ENCODE results near the gene KRTAP10-5. TPM values are rescaled to one million over a fixed set of nuclear protein-coding genes. Genes with fewer than 3 reads are reported as not detected.

KRTAP10-5 gene
- total and polyA plus RNA-seq, 5 donors from 2014 or later = not detected

DNA sequence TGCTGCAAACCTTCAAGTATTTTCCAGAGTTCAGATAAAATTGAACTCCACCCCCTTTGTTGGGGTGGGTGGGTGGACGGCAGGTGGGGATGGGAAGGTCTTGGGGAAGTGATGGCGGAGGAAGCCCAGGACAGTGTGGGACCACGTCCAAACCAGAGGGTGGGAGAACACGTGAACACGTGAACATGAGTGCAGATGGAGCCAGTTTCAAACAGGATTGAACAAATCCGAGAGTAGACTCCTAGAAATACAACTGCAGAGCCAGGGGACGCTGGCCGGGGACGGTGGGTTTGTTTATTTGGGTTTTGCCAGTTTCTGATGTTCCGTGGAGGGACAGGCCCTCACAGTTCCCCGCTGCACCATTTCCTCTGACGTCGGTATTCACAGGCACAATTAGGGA, 32.0 kb downstream of the KRTAP10-5 start:
- no peaks in the 10 kb centered on the region for H3K27me3 ChIP-seq (ENCODE audit: control insufficient read depth, insufficient read depth, low read length)
- peaks cover 6 to 9% of the 10 kb centered on the region in 2 experiments for H3K9me3 ChIP-seq (ENCODE audit: control insufficient read depth in 2 of 2, low read length in 2 of 2)
- ATAC-seq (ENCODE audit: low read depth in 2 of 2) = no peak
- Mint-ChIP-seq H3K36me3 (peaks cover 22% of the 10 kb centered on the region), H3K4me3 (peak overlapping the region in 2 of 4 donors; percentile 21 to 76), H3K27me3 (peaks cover 7% of the 10 kb centered on the region), H3K9me3 (peaks cover 0 to 29% (median 13%) of the 10 kb centered on the region in 7 donors), H3K27ac (peak overlapping the region in 2 of 3 donors; percentile 70 to 94), H3K4me1 (peaks cover 11 to 33% (median 18%) of the 10 kb centered on the region in 4 donors)
- no peaks in the 10 kb centered on the region for H3K36me3 ChIP-seq (ENCODE audit: control insufficient read depth, insufficient read depth, low read length)
- no peak overlapping the region for H3K27ac ChIP-seq (ENCODE audit: insufficient read depth, low read length, poor library complexity, severe bottlenecking)
- no peak overlapping the region for H3K4me3 ChIP-seq (ENCODE audit: low read depth, low read length)
- no peak for DNase-seq
- H3K4me1 ChIP-seq (ENCODE audit: control insufficient read depth, insufficient read depth, low read length, poor library complexity, severe bottlenecking) = peaks cover 15% of the 10 kb centered on the region

GRCh38 chr21:44547656-44548331, 32.6 kb downstream of the KRTAP10-5 start:
- ATAC-seq (ENCODE audit: low read depth in 2 of 2) (peak; percentile 62 to 83), DNase-seq (peak in 2 of 3 donors; percentile 47 to 73)
- H3K27me3 ChIP-seq (ENCODE audit: control insufficient read depth, insufficient read depth, low read length) = no peaks in the 10 kb centered on the region
- Mint-ChIP-seq H3K4me3 (peak overlapping the region; percentile 29 to 89 (median 75)), H3K9me3 (peaks cover 0 to 29% (median 13%) of the 10 kb centered on the region in 7 donors), H3K36me3 (peaks cover 22% of the 10 kb centered on the region), H3K4me1 (peaks cover 11 to 33% (median 18%) of the 10 kb centered on the region in 4 donors), H3K27me3 (peaks cover 7% of the 10 kb centered on the region), H3K27ac (peak overlapping the region; percentile 94 to 97 (median 94))
- H3K36me3 ChIP-seq (ENCODE audit: control insufficient read depth, insufficient read depth, low read length) = no peaks in the 10 kb centered on the region
- peak overlapping the region; percentile 28 for H3K27ac ChIP-seq (ENCODE audit: insufficient read depth, low read length, poor library complexity, severe bottlenecking)
- peak overlapping the region; percentile 49 for H3K4me3 ChIP-seq (ENCODE audit: low read depth, low read length)
- H3K9me3 ChIP-seq (ENCODE audit: control insufficient read depth in 2 of 2, low read length in 2 of 2) = peaks cover 6 to 13% of the 10 kb centered on the region in 2 experiments
- H3K4me1 ChIP-seq (ENCODE audit: control insufficient read depth, insufficient read depth, low read length, poor library complexity, severe bottlenecking) = peaks cover 15% of the 10 kb centered on the region

- Histone ChIP-seq H3K27ac (ENCODE audit: insufficient read depth, low read length, poor library complexity, severe bottlenecking) (no peak overlapping the region), H3K9me3 (ENCODE audit: control insufficient read depth in 2 of 2, low read length in 2 of 2) (peaks cover 6 to 23% of the 10 kb centered on the region in 2 experiments), H3K27me3 (ENCODE audit: control insufficient read depth, insufficient read depth, low read length) (no peaks in the 10 kb centered on the region), H3K36me3 (ENCODE audit: control insufficient read depth, insufficient read depth, low read length) (no peaks in the 10 kb centered on the region), H3K4me3 (ENCODE audit: low read depth, low read length) (no peak overlapping the region), H3K4me1 (ENCODE audit: control insufficient read depth, insufficient read depth, low read length, poor library complexity, severe bottlenecking) (peaks cover 15% of the 10 kb centered on the region)
- Mint-ChIP-seq H3K27ac (no peak overlapping the region), H3K9me3 (peaks cover 0 to 27% (median 12%) of the 10 kb centered on the region in 7 donors), H3K27me3 (peaks cover 7% of the 10 kb centered on the region), H3K36me3 (peaks cover 18% of the 10 kb centered on the region), H3K4me1 (peaks cover 11 to 31% (median 18%) of the 10 kb centered on the region in 4 donors), H3K4me3 (no peak overlapping the region)
- DNase-seq = no peak
- ATAC-seq (ENCODE audit: low read depth in 2 of 2) = no peak
Measured at GRCh38 chr21:44544566-44544965, 35.8 kb downstream of the KRTAP10-5 start.

DNA sequence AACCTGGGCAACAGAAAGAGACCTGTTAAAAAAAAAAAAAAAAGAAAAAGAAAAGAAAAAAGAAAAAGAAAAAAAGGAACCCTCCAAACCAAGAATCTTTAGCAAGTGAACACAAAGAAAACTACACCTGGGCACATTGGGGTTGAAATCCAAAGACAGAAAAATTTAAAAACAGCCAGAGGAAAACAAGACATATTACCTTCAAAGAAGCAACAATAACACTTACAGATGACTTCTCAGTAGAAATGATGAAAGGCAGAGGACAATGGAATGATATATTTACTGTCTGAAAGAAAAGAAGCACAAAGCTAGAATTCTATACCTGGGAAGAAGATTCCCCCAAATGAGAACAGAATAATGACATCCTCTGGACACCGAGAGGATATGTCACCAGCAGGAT, 37.7 kb downstream of the KRTAP10-5 start:
- ATAC-seq (ENCODE audit: low read depth in 2 of 2) (no peak), DNase-seq (no peak)
- H3K27ac ChIP-seq (ENCODE audit: insufficient read depth, low read length, poor library complexity, severe bottlenecking) = no peak overlapping the region
- H3K4me3 ChIP-seq (ENCODE audit: low read depth, low read length) = no peak overlapping the region
- no peaks in the 10 kb centered on the region for H3K36me3 ChIP-seq (ENCODE audit: control insufficient read depth, insufficient read depth, low read length)
- Mint-ChIP-seq H3K27me3 (peaks cover 5% of the 10 kb centered on the region), H3K9me3 (peaks cover 0 to 25% (median 12%) of the 10 kb centered on the region in 7 donors), H3K36me3 (peaks cover 10% of the 10 kb centered on the region), H3K4me1 (peaks cover 9 to 13% (median 10%) of the 10 kb centered on the region in 4 donors), H3K4me3 (no peak overlapping the region), H3K27ac (no peak overlapping the region)
- peaks cover 8% of the 10 kb centered on the region for H3K4me1 ChIP-seq (ENCODE audit: control insufficient read depth, insufficient read depth, low read length, poor library complexity, severe bottlenecking)
- peaks cover 6 to 23% of the 10 kb centered on the region in 2 experiments for H3K9me3 ChIP-seq (ENCODE audit: control insufficient read depth in 2 of 2, low read length in 2 of 2)
- H3K27me3 ChIP-seq (ENCODE audit: control insufficient read depth, insufficient read depth, low read length) = no peaks in the 10 kb centered on the region

- Histone ChIP-seq H3K27me3 (ENCODE audit: control insufficient read depth, insufficient read depth, low read length) (no peaks in the 10 kb centered on the region), H3K27ac (ENCODE audit: insufficient read depth, low read length, poor library complexity, severe bottlenecking) (no peak overlapping the region), H3K4me1 (ENCODE audit: control insufficient read depth, insufficient read depth, low read length, poor library complexity, severe bottlenecking) (no peaks in the 10 kb centered on the region), H3K9me3 (ENCODE audit: control insufficient read depth in 2 of 2, low read length in 2 of 2) (peaks cover 0 to 18% of the 10 kb centered on the region in 2 experiments), H3K36me3 (ENCODE audit: control insufficient read depth, insufficient read depth, low read length) (no peaks in the 10 kb centered on the region), H3K4me3 (ENCODE audit: low read depth, low read length) (no peak overlapping the region)
- peaks cover 0 to 3% (median 0%) of the 10 kb centered on the region in 4 donors for H3K4me1 Mint-ChIP-seq
- no peak overlapping the region for H3K27ac Mint-ChIP-seq
- peaks cover 0 to 10% (median 5%) of the 10 kb centered on the region in 7 donors for H3K9me3 Mint-ChIP-seq
- ATAC-seq (ENCODE audit: low read depth in 2 of 2) (no peak), DNase-seq (no peak)
- H3K4me3 Mint-ChIP-seq = peak overlapping the region in 1 of 4 donors; percentile 10
- peaks cover 3% of the 10 kb centered on the region for H3K36me3 Mint-ChIP-seq
- no peaks in the 10 kb centered on the region for H3K27me3 Mint-ChIP-seq
Measured at GRCh38 chr21:44540741-44541288, 39.6 kb downstream of the KRTAP10-5 start.

GRCh38 chr21:44539991-44540666, 40.3 kb downstream of the KRTAP10-5 start, which contains the start of gene KRTAP10-1:
TSS of gene KRTAP10-1 (minus strand) at chr21:44540195. CDS start at chr21:44540150, 45 bp downstream.
- no peaks in the 10 kb centered on the region for H3K36me3 Mint-ChIP-seq
- Histone ChIP-seq H3K4me3 (ENCODE audit: low read depth, low read length) (no peak within 1 kb of the TSS), H3K36me3 (ENCODE audit: control insufficient read depth, insufficient read depth, low read length) (no peaks in the 10 kb centered on the region), H3K27ac (ENCODE audit: insufficient read depth, low read length, poor library complexity, severe bottlenecking) (no peak within 1 kb of the TSS), H3K27me3 (ENCODE audit: control insufficient read depth, insufficient read depth, low read length) (no peaks in the 10 kb centered on the region), H3K4me1 (ENCODE audit: control insufficient read depth, insufficient read depth, low read length, poor library complexity, severe bottlenecking) (no peaks in the 10 kb centered on the region), H3K9me3 (ENCODE audit: control insufficient read depth in 2 of 2, low read length in 2 of 2) (peaks cover 0 to 16% of the 10 kb centered on the region in 2 experiments)
- peaks cover 0 to 3% (median 0%) of the 10 kb centered on the region in 4 donors for H3K4me1 Mint-ChIP-seq
- H3K27ac Mint-ChIP-seq = no peak within 1 kb of the TSS
- no peak for DNase-seq
- H3K4me3 Mint-ChIP-seq = peak within 1 kb of the TSS in 1 of 4 donors; percentile 10
- H3K27me3 Mint-ChIP-seq = no peaks in the 10 kb centered on the region
- H3K9me3 Mint-ChIP-seq = peaks cover 0 to 5% (median 0%) of the 10 kb centered on the region in 7 donors
- ATAC-seq (ENCODE audit: low read depth in 2 of 2) = no peak

- no peaks in the 10 kb centered on the region for H3K4me1 ChIP-seq (ENCODE audit: control insufficient read depth, insufficient read depth, low read length, poor library complexity, severe bottlenecking)
- Mint-ChIP-seq H3K36me3 (no peaks in the 10 kb centered on the region), H3K9me3 (peaks cover 0 to 3% (median 0%) of the 10 kb centered on the region in 7 donors), H3K4me1 (peaks cover 0 to 3% (median 0%) of the 10 kb centered on the region in 4 donors), H3K27me3 (no peaks in the 10 kb centered on the region), H3K4me3 (no peak overlapping the region), H3K27ac (no peak overlapping the region)
- no peaks in the 10 kb centered on the region for H3K27me3 ChIP-seq (ENCODE audit: control insufficient read depth, insufficient read depth, low read length)
- no peak overlapping the region for H3K4me3 ChIP-seq (ENCODE audit: low read depth, low read length)
- H3K27ac ChIP-seq (ENCODE audit: insufficient read depth, low read length, poor library complexity, severe bottlenecking) = no peak overlapping the region
- ATAC-seq (ENCODE audit: low read depth in 2 of 2) (no peak), DNase-seq (no peak)
- H3K9me3 ChIP-seq (ENCODE audit: control insufficient read depth in 2 of 2, low read length in 2 of 2) = peaks cover 0 to 16% of the 10 kb centered on the region in 2 experiments
- H3K36me3 ChIP-seq (ENCODE audit: control insufficient read depth, insufficient read depth, low read length) = no peaks in the 10 kb centered on the region
Measured at GRCh38 chr21:44539046-44539445, 41.4 kb downstream of the KRTAP10-5 start.

Measured in CD4-positive, CD25-positive, alpha-beta regulatory T cell (primary cell).